HCT116 (cell line): ENCODE results near the gene TBC1D1. TPM values are rescaled to one million over a fixed set of nuclear protein-coding genes. Genes with fewer than 3 reads are reported as not detected.

ENCODE experiments used
- ATAC-seq: fragments of 200-7000 bp; cut with Tn5 transposase; 2 replicates; pipeline ENCODE4 v1.9.1; 2020; ENCODE audit warnings: mild to moderate bottlenecking, moderate library complexity
- BruUV-seq: library from RNA; stranded (reverse); fragments of 400-500 nt; replicated peaks from 2 replicates; lab custom pipeline; 2021; lab: Mats Ljungman, UMichigan
- CTCF ChIA-PET: fragments of 300-600 bp; sonication (Branson Sonifier 250); formaldehyde crosslinking; loops from one replicate; lab custom pipeline; 2021; ENCODE audit warnings: antibody characterized with exemption; lab: Charles Lee
- POLR2A ChIA-PET: fragments of 300-600, 350-600 bp; sonication (Branson Sonifier 250); formaldehyde crosslinking; loops from one replicate; lab custom pipeline; 2021; ENCODE audit warnings: antibody characterized with exemption; lab: Charles Lee
- RAD21 ChIA-PET, 2 experiments: fragments of 300-600 bp; sonication (Branson Sonifier 250); formaldehyde crosslinking; loops; one replicate each; lab custom pipeline; 2023; ENCODE audit warnings: low total read pairs in 2 of 2; ENCODE audit not compliant: uncharacterized antibody in 2 of 2, unreplicated experiment in 2 of 2, low non-redundant PET in 1 of 2; lab: Charles Lee
- DNase-seq: peaks from one replicate; pipeline ENCODE4 v3.0.0-alpha.2; 2010; ENCODE audit warnings: low read depth, low spot score
- H2AFZ ChIP-seq: fragments of 200-600 bp; shearing (Covaris generic), sonication (generic); 2 replicates; pipeline ENCODE4 v1.6.1; 2017; ENCODE audit warnings: low read depth, mixed run types, mixed read lengths, antibody characterized with exemption, low read length; ENCODE audit not compliant: poor library complexity, severe bottlenecking
- H3K27ac ChIP-seq: 2 replicates; pipeline ENCODE4 v1.5.1; 2012; ENCODE audit warnings: low read depth, low read length
- H3K27me3 ChIP-seq: fragments of 200-600 bp; sonication (generic); 2 replicates; pipeline ENCODE4 v1.6.1; 2016; ENCODE audit warnings: mixed run types, low read length, mixed read lengths; ENCODE audit not compliant: insufficient read depth
- H3K36me3 ChIP-seq, 2 experiments: fragments of 200-500 bp in 1 of 2; fragments of 200-600 bp in 1 of 2; sonication (Bioruptor generic) in 1 of 2; sonication (generic) in 1 of 2; 2 replicates each; pipeline versions ENCODE4 v1.5.1 to v1.6.1; 2014 to 2016; ENCODE audit warnings: low read length in 2 of 2, inconsistent platforms in 1 of 2, mixed read lengths in 1 of 2, mixed run types in 1 of 2; ENCODE audit not compliant: insufficient read depth in 2 of 2, control insufficient read depth in 1 of 2
- H3K4me1 ChIP-seq, 2 experiments: fragments of 200-600 bp in 1 of 2; sonication (generic) in 1 of 2; 2 replicates each; pipeline versions ENCODE4 v1.5.1 to v1.6.1; 2012 to 2017; ENCODE audit warnings: low read length in 2 of 2, inconsistent platforms in 1 of 2, mild to moderate bottlenecking in 1 of 2, mixed read lengths in 1 of 2, mixed run types in 1 of 2, moderate library complexity in 1 of 2; ENCODE audit not compliant: insufficient read depth in 2 of 2, control insufficient read depth in 1 of 2
- H3K4me2 ChIP-seq: fragments of 200-600 bp; sonication (generic); 2 replicates; pipeline ENCODE4 v1.6.1; 2017; ENCODE audit warnings: mixed run types, low read length, mixed read lengths
- H3K4me3 ChIP-seq, 2 experiments: fragments of 200-600 bp in 1 of 2; sonication (generic) in 1 of 2; replicated peaks in 1 of 2; 2 replicates each; pipeline ENCODE4 v1.5.1; 2011 to 2016; ENCODE audit warnings: low read length in 2 of 2, control low read depth in 1 of 2, low read depth in 1 of 2, mild to moderate bottlenecking in 1 of 2, mixed read lengths in 1 of 2, mixed run types in 1 of 2
- H3K79me2 ChIP-seq: fragments of 200-600 bp; sonication (generic); 2 replicates; pipeline ENCODE4 v1.6.1; 2017; ENCODE audit warnings: mild to moderate bottlenecking, mixed run types, low read length, moderate library complexity, mixed read lengths; ENCODE audit not compliant: insufficient read depth
- H3K9ac ChIP-seq: fragments of 200-600 bp; sonication (generic); 2 replicates; pipeline ENCODE4 v1.6.1; 2016; ENCODE audit warnings: low read length, mixed read lengths
- H3K9me2 ChIP-seq: fragments of 200-600 bp; sonication (generic), shearing (Covaris generic); 2 replicates; pipeline ENCODE4 v1.6.1; 2017; ENCODE audit warnings: mixed run types, mild to moderate bottlenecking, moderate library complexity; ENCODE audit not compliant: insufficient read depth
- H3K9me3 ChIP-seq, 2 experiments: fragments of 200-500 bp in 1 of 2; fragments of 200-600 bp in 1 of 2; sonication (Bioruptor generic) in 1 of 2; sonication (generic) in 1 of 2; 2 replicates each; pipeline ENCODE4 v1.6.1; 2014 to 2017; ENCODE audit warnings: low read length in 2 of 2, mixed read lengths in 2 of 2, inconsistent platforms in 1 of 2, low read depth in 1 of 2, mild to moderate bottlenecking in 1 of 2, mixed run types in 1 of 2, moderate library complexity in 1 of 2; ENCODE audit not compliant: control insufficient read depth in 1 of 2, insufficient read depth in 1 of 2
- H4K20me1 ChIP-seq: fragments of 200-600 bp; sonication (generic), shearing (Covaris generic); 2 replicates; pipeline ENCODE4 v1.6.1; 2017; ENCODE audit warnings: mixed run types, mild to moderate bottlenecking, moderate library complexity; ENCODE audit not compliant: insufficient read depth
- SIN3A ChIP-seq: IDR thresholded peaks from 2 replicates; pipeline ENCODE4 v1.6.1; 2012; ENCODE audit warnings: low read depth
- YY1 ChIP-seq: IDR thresholded peaks from 2 replicates; pipeline ENCODE4 v1.6.1; 2011; ENCODE audit warnings: low read length, low read depth, moderate library complexity, mild to moderate bottlenecking; ENCODE audit not compliant: insufficient replicate concordance; ENCODE audit errors: extremely low read depth
- intact Hi-C: fragments of 100-400 bp; cut with micrococcal nuclease; formaldehyde crosslinking; loops from 2 replicates; pipeline ENCODE4 v1.10.0; 2022
- total RNA-seq: library from RNA; stranded (reverse); gene quantifications from one replicate; pipeline ENCODE4 v1.2.1, GENCODE V29; 2021; ENCODE audit not compliant: unreplicated experiment
- TF ChIP-seq, protein P1 (sequence below): IDR thresholded peaks from 2 replicates; pipeline ENCODE4 v1.6.1; 2012

The TBC1D1 gene
- total RNA-seq, 1 experiment from 2014 or later, result 82.7 TPM

DNA sequence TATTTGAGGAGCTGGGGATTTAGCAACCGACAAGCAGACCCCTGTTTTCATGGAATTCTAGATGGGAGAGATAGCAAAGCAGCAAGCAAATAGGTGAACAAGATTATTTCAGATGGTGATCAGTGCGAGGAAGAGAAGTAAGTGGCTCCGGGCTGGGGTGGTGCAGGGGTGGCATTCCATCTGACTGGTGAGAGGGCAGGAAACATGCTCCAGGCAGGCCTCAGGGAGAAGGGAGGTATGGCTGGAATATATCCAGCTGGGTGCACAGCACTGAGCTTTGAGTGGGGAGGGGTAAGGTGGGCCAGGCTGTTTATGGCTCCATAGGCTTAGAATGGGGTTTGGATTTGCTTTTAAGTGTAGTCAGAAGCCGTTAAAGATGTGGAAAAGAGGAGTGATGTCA lies 90.5 kb downstream of the TBC1D1 start:
- H3K27ac ChIP-seq, result no peak overlapping the region
- RAD21 ChIA-PET, result no interaction called here
- POLR2A ChIA-PET, result no interaction called here

DNA sequence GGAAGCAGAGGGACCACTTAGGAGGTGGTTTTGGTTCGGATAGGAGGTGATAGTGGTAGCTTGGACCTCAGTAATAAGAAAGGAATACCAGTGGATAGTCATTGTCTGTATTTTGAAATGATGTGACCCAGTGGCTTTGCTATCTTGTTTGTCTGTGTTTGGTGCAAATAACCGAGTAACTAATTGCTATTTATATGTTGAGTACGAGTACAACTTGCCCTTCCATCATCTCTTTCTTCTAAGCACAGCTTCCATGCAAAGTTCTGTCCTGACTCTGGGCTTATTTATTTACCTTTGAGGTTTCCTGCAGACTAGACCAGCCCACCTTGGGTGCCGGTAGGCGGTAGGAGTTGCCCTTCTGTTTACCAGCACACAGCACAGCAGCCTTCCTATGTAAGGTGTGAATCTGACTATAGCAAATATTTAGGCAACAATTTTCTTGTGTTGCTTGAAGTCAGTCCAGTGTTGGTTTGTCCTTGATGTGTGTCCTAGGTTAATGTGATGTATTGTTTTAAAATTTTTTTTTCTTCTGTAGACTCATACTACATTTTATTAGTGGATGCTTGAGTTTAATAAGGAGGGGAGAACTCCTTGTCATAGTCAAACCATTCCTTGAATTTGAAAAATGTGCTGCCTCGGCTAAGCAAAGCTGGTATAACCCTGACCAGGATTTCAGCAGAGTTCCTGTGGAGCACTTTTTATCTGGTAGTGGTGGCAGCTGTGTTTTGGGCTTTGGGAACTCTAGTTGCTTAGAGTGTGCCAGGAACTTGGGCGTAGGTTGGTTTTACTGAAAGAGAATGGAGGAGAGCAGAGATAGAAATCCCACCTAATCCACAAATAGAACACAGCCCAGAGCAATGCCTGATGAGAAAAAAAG lies 91.2 kb downstream of the TBC1D1 start:
- DNase-seq (no peak), ATAC-seq (no peak)
- Histone ChIP-seq H3K27me3 (no peaks in the 10 kb centered on the region), H3K4me1 (peaks cover 0 to 21% of the 10 kb centered on the region in 2 experiments; a peak in 2 of 4 replicates), H3K9me2 (no peaks in the 10 kb centered on the region), H3K27ac (no peak overlapping the region), H3K4me2 (no peak overlapping the region), H3K4me3 (no peak overlapping the region), H3K79me2 (peaks cover 55% of the 10 kb centered on the region), H4K20me1 (no peaks in the 10 kb centered on the region), H3K9ac (no peak overlapping the region), H2AFZ (no peak overlapping the region), H3K9me3 (no peaks in the 10 kb centered on the region), H3K36me3 (no peaks in the 10 kb centered on the region)
- BruUV-seq, result no TSS peak
- no peak for TF ChIP-seq YY1
- intact Hi-C loops, result no loop called here
- CTCF ChIA-PET, result interaction anchor here (1.2 kb wide), 1 partner anchor 11 kb away, joined by 3 read pairs; no protein-coding TSS in a partner anchor
- POLR2A ChIA-PET, result no interaction called here
- RAD21 ChIA-PET, result no interaction called here

More for the DNA sequence above, 90.5 kb downstream of the TBC1D1 start:
- no peak for DNase-seq
- BruUV-seq, result no TSS peak
- CTCF ChIA-PET, result no interaction called here
- no peaks in the 10 kb centered on the region for H3K9me3 ChIP-seq
- no peak overlapping the region for H3K4me3 ChIP-seq
- TF ChIP-seq SIN3A, result no peak
- TF ChIP-seq, protein P1, sequence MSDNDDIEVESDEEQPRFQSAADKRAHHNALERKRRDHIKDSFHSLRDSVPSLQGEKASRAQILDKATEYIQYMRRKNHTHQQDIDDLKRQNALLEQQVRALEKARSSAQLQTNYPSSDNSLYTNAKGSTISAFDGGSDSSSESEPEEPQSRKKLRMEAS, result no peak
- H3K9me2 ChIP-seq, result no peaks in the 10 kb centered on the region
- H3K27me3 ChIP-seq, result no peaks in the 10 kb centered on the region
- H3K36me3 ChIP-seq, result no peaks in the 10 kb centered on the region
- H3K79me2 ChIP-seq, result peaks cover 55% of the 10 kb centered on the region
- H2AFZ ChIP-seq, result no peak overlapping the region
- no peak for ATAC-seq
- intact Hi-C loops, result no loop called here
- no peak overlapping the region for H3K4me2 ChIP-seq
- H3K9ac ChIP-seq, result no peak overlapping the region
- no peaks in the 10 kb centered on the region for H4K20me1 ChIP-seq
- peaks cover 3 to 27% of the 10 kb centered on the region in 2 experiments; a peak in 3 of 4 replicates for H3K4me1 ChIP-seq
